GM18511 (cell line): Measurements from ENCODE around the gene LAPTM5.

Source experiments
- ATAC-seq: cut with Tn5 transposase; IDR thresholded peaks from one replicate; pipeline ENCODE4 v1.9.1; 2021; ENCODE audit warnings: mild to moderate bottlenecking, moderate library complexity; ENCODE audit not compliant: unreplicated experiment

The LAPTM5 gene

DNA sequence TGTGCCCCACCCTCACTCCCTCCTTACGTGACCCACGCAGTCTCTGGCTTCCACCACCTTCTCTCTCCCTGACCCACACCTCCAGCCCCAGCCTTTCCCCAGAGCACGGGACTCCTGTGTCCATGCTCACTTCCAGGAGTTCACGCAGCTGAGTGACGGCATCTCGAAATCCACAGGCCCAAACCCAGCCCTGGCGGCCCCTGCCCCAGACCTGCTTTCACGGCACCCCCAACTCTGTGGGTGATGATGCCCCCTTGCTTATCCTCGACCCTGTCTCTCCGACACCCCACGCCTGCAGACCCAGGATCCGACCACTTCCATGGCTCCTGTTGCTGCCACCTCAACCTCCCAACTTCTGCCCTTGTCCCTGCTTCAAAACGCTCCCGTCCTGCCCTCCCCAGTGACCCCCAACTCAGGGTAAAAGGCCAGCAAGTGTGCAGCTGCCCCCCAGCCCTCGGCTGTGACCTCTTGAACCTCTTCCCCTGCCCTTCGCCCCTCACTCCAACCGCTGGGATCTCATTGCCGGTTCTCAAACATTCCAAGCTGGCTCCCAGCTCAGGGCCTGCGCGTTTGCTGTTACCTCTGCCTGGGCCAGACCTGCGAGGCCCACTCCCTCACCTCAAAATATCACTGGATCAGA, 30.4 kb upstream of the LAPTM5 start:
- ATAC-seq, result no peak

DNA sequence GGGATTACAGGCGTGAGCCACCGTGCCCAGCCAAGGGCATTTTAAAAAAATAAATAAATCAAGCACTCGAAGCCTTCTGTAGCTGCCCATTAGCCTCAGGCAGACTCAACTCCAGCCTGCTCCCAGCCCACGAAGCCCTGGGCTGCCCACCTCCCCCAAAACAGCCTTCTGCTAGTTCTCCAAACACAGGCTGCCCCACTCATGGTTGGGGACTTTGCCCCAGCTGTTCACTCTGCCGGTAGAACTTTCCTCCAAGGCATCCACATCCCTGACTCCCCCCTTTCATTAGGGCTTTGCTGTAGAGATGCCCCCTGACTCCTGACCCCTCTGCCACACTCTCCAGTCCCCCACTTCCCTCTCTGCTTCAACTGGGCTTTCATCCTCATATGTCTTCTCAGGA, 29.7 kb upstream of the LAPTM5 start:
- ATAC-seq, result no peak

DNA sequence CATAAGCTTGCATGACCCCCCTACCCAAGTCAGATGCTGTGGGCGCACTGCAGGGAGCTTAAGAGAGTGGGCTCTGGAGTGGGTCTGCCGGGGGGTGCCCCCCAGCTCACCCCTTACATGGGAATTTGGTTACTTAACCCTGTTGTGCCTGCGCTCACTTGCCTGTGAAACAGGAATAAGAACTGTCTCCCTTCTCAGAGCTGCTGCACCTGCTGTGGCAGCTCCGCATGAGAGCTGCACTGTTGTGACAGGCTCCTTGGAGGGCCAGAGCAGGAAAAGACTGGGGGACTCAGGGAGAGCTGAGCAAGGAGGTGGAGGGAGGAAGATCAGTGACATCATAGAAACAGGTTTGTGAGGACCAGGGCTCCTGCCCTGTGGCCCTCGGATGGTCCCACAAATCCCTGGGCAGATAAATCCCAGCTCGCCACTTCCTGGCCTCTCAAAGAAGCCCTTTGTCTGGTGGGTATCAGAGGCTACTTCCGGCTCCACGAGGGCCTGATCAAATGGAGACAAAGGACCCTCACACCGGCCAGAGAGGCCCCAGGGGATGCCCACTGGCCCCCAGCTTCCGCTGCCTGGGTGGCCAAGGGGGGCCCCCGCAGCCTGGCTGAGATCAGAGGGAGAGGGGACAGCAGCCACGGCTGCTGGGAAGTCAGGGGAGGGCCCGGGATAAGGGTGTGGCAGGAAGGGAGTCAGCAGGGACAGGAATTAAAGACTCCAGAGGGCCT, 28.9 kb upstream of the LAPTM5 start:
- ATAC-seq, result no peak

DNA sequence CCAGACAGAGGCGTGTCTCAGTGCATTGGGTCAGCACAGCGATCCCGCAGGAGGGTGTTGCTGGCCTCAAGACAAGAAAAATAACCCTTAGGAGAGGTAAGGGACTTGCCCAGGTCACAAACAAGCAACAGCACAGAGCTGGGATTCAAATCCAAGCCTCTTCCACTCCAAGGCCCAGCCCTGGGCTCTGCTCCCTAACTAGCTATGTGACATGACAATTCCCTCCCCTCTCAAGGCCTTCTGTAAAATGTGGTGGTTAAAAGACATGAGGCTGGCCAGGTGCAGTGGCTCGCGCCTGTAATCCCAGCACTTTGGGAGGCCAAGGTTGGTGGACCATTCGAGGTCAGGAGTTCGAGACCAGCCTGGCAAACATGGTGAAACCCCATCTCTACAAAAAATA, 28.1 kb upstream of the LAPTM5 start:
- ATAC-seq, result no peak

DNA sequence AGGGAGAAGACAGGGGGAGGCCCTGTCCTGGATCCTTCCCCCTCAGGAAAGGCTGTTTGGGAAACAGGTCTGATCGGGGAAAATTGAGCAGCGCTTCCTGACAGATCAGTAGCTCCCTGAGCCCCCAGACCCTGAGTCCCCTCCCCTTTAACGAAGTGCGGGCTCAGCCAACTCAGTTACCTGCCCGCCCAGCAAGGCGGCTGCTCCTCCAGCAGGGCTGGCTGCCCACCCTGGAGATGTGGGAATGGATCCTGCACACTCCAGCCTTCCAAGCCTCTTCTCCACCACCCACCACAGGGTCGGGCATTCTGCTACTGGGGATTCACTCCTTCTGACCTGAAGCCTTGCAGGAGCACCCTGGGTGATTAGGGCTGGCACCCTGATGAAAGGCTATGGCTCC, 27.6 kb upstream of the LAPTM5 start:
- ATAC-seq, result no peak

DNA sequence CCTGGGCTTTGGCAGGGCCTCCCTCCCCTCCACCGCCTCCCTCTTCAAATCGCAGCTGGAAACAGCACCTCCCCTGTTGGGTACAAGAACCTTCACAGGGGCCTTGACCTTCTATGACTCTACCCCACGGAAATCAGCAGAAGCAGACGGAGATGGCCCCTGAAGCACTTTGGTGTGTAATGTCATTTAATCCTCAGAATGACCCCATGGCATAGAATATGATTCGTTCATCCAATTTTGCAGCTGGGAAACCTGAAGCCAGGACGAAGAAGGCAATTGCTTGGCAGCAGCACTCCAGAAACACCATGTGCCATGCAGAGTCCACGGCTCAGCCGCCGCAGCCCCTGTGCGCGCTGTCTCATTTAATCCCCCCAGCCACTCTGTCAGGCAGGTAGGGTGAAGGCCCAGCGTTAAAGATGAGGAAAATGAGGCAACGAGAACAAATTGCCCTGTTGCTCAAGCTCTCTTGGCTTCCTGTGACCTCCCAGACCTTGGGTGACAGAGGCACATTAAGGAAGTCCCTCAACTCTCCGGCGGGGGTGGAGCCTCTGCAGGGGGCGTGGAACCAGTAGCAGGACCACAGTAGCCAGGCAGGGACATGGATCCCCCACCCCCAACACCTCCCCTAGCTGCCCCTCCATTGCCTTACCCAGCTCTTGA, 25.8 kb upstream of the LAPTM5 start:
- ATAC-seq, result no peak

DNA sequence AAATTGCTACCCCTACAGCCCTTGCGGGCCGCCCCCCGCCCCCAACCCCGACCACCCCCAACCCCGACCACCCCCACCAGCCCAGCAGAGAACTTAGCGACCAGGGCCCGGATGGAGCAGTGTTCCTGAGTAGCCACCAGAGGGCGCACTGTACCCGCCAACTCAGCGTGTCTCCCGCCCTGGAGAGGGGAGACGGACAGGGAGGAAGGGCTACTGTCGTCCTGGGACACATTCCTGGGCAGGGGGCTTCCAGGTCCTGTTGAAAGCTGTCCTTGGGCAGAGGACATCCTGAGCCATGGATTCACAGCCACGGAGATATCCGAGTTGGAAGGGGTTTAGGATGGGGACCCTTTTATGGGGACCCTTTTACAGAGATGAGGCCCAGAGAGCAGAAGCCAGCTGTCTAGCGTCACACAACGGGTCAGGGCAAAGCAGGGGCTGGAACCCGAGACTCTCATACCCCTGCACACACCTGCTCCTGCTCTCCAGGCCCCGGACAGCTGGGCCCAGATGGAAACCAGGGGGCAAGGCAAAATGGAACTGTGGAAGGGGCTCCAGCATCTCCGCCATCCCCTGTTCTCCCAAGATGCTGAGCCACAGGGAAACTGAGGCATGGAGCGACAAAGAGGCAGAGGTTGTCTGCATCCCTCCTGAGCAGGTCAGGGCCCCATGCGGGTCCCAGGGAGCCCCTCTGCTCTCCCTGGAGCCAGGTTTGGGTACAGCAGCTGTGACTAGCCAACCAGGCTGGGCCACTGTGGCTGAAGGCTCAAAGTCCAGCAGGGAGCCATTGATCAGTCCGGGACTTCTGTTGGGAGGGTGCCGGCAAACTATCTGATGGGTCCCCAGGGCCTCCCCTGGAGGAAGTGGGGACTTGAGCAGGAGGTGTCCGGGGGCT, 25.0 kb upstream of the LAPTM5 start:
- peak; percentile 61 for ATAC-seq

DNA sequence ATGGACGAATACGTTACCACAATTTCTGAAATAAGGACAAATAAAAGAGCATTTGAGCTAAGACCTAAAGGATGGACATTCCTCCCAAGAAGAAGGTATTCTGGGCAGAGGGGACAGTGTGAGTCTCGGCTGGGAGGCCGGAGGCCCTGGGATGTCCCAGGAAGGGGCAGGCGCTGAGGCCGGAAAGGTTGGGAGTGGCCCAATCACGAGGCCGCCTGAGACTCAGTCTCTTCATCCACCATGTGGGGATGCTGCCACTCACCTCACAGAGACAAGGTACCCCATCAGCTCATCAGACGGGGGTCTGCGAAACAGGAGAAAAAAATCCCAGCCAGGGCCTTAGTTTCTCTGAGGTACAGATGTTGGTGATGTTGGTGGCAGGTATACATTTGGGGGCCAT, 24.3 kb upstream of the LAPTM5 start:
- no peak for ATAC-seq

DNA sequence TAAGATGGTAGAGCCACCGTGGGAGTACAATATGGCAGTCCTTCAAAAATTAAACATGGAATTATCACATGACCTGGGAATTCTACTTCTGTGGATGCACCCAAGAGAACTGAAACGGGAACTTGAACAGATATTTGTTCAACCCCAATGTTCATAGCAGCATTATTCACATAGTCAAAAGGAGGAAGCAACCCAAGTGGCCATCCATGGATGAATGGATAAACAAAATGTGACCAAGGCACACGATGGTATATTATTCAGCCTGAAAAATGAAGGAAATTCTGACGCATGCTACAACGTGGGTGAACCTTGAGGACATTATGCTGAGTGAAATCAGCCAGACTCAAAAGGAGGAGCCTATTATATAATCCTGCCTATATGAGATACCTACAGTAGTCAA, 22.8 kb upstream of the LAPTM5 start:
- ATAC-seq, result no peak

DNA sequence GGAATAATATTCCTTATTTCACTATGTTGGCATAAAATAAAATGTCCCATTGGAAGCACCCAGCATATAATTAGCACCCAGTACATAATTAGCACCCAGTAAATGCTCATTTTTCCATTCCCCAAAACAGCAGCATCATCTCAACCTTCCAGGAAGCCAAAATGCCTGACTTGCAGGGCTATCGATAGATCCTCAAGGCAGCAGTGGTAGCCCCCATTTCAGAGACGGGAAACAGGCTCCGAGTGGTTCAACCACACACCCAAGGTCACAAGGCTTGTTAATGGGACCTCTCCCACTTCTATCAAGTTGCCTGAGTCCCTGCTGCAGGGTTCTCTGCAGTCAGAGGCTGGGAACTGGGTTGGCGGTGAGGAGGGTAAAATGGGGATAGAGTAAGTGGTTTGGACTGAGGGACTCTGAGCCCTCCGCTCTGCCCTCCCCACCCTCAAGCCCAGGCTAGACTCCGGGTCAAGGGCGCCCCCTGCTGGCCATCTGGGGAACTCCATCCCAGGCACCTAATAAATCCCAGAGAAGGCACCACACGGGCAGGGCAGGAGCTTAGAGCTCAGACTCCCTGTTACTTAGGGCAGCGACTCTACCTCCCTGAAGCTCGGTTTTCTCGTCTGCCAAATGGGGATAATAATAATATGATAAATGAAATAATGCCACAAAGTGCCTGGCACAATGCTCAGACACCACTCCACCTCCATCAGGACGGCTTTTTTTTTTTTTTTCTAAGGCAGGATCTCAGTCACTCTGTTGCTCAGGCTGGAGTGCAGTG, 21.9 kb upstream of the LAPTM5 start:
- ATAC-seq, result peak; percentile 74

DNA sequence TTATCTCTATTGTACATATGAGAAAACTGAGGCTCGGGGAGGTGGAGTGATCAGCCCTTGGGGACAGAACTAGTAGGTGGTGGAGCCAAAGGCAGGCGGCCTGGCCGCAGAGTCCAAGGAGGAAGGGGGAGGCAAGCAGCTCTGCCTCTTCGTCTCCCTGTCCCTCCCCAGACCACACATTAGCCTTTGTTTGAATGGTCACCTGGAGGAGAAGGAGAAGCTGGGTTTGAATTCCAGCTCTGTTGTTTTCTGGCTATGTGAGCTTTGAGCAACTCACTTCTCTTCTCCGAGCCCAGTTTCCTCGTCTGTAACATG, 21.4 kb upstream of the LAPTM5 start:
- no peak for ATAC-seq

DNA sequence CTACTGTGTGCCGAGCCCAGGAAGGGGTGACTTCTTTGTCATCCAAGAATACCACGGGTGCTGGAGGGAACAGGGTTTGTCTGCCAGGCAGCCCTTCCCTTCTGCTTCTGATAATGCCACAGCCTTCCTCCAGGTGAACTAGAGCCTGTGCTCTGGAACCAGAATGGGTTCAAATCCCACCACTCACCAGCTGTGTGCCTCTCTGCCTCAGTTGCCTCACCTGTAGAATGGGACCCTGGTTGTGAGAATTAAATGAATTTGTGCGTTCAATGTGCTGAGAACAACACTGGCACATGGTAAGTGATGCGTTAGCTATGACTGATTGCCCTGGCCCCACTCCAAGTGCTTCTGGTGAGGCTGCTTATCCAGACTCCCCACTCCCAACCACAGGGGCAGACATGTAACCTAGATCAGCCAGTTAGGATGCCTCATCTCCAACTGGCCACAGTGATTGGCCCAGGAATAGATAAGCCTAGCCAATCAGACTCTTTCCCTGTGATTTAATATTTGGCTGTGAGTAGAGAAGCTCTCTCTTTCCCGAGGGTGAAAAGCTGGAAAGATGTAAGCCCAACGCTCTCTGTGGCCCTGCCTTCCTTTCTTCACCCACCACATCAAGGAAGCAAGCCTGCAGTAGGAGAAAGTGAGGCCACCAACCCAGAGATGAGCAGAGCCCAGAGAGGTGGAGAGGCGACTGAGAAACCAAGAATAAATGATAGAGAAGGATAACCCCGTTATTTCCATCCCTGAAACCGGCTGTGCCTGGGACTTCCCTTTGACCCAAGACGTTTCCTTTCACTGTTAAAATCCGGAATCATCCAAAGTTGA, 20.8 kb upstream of the LAPTM5 start:
- no peak for ATAC-seq

DNA sequence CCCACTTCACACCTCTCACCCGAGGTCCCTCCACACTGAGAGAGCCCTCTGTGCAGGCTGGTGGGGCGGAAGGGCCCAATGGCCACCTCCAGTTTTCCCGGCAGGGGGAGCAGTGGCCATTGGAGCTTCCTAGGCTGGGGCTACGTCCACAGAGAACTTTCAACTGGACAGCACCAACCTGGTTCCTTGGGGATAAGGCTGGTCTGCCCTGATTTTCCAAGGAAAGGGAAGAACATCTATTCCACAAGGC, 20.3 kb upstream of the LAPTM5 start:
- ATAC-seq, result no peak

DNA sequence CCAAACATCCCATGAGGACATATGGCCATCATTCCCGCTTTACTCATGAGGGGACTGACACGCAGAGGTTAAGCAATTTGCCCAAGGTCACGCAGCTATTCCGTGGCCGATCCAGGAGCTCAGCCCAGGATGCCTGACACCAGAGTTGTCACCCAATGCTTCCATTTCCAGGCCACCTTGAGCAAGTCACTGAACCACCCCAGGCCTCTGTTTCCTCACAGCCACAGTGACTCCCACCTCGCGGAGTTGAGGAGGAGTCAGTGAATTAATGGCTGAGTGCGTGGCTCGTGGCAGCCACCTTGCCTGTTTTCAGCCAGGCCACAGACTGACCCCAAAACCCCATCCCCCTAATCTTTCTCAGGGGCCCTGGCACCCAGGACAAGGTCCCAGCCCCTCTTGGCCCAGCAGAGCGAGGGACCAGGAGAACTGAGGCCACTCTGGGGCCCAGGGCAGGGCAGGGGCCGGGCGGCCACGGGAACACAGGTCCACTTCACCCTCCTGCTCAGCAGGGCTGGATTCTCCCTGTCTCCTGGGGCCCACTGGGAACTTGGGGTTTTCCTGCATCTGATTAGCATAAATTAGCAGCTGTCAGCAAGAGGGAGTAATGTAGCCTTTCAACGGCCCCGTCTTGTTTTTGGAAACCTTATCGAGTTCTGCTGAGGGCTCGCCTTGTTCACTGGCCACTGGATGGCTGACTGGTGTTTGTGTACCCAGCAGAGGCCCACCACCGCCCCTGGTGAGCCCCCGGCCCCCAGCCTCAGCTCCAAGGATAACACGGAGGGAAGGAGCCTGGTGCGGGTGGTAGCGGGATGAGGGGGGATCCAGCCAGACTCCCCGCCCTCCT, 19.7 kb upstream of the LAPTM5 start:
- ATAC-seq, result no peak

DNA sequence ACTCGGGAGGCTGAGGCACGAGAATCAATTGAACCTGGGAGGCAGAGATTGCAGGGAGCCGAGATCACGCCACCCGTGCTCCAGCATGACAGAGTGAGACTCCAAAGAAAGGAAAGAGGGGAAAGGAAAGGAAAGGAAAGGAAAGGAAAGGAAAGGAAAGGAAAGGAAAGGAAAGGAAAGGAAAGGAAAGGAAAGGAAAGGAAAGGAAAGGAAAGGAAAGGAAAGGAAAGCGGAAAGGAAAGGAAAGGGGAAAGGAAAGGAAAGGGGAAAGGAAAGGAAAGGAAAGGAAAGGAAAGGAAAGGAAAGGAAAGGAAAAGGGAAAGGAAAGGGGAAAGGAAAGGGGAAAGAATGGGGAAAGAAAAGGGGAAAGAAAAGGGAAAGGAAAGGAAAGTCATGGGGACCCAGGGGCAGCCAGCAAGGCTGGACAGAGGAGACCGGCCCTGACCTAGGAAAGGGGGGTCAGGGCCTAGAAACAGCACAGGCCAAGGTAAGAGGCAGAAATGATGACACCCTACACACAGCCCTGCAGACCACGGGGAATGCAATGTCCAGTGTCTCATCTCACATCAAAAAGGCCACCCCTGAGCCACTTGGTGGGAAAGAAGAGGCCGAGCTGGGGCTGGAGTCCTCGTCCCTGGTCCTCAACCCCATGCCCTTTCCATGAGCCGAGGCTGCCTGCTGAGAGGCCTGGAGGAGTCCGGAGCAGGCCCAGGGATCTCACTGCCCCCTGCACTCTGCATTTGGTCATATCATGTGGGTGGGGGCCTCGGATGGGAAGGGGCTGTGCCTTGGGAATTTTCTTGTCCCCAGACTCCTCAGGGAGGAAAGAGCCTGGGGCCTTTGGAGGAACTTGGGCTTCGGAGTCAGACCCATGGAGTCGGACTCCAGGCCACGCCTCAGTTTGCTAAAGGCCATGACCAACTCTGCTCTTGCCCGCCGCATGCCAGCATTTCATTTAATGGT, 18.8 kb upstream of the LAPTM5 start:
- ATAC-seq, result no peak

DNA sequence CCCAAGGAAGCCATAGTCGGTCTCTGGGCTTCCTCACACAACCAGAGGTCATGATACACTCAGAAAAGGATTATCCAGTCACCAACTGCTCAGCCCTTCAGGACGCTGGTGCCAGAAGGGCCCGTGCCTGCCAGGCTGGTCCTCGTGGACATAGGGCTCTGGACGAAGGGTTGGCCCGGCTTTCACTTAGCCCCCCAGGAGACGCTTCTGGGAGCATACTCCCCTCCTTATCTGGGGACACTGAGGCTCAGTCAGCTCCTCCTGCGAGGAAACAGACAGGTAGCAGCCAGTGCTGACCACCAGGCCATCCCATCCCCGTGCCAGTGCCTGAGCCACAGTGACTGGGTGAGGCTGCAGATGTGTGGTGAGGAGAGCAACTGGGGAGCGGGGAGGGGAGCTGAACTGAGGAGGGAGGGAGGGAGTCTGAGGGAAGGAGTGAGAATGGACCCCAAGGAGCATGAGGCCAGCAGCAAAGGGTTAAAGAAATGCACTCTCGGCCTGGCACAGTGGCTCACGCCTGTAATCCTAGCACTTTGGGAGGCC, 17.9 kb upstream of the LAPTM5 start:
- ATAC-seq, result no peak

DNA sequence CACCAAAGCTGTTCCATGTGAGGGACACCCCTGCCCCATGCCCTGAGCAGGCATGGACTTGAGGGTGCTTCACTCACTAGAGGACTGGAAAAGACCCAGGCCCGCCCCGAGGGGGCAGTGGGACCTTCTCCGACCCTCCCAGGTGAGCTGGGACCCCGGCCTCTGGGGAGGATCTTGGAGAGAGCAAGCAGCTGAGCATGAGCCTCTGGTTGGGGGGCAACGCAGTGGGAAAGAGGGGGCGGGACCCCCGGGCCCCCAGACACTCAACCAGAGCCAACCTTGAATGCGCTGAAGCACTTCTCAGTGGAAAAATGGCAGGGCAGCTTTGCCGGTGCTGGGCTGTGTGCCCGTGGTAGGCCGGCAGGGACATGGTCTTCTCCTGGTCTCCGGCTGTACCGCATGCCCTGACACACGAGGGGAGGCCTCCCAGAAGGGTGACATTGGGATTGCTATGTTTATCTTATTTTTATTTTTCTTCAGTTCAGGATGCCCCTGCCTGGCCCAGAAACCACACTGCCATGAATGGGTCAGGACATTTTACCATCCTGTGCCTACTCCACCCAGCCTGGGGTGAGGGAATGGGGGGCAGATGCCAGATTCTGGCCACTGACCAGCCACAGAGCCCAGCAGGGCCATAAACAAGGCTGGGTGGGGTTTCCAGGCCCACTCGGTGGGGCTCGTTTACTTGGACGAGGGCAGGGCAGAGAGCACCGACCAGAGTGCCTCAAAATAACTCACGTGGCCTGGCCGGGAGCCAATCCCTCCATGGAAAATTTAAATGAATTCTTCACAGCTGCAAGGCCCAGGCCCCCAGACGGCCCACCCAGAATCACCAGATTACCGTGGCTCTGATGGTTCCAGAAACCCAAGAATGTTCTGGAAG, 17.2 kb upstream of the LAPTM5 start:
- ATAC-seq, result no peak
